Astrocyte (in vitro differentiated cells and primary cell): ENCODE data around the gene FAM200C. TPM values are rescaled to one million over a fixed set of nuclear protein-coding genes. Genes with fewer than 3 reads are reported as not detected.
A peak's percentile ranks its signal among the peaks of the same experiment; 100 is the strongest.

Experiments used
- DNase-seq: peaks from one replicate; pipeline ENCODE4 v3.0.0-alpha.2; 2010; ENCODE audit warnings: low read depth
- FAIRE-seq: peaks from 2 replicates; lab custom pipeline; 2011; peaks lifted over from hg19 to GRCh38; lab: Jason Lieb, UNC
- H2AFZ ChIP-seq: 2 replicates; pipeline ENCODE4 v1.6.0; 2012; ENCODE audit warnings: low read depth, low read length, inconsistent platforms
- H3K27ac ChIP-seq: 2 replicates; pipeline ENCODE4 v1.5.1; 2011; ENCODE audit warnings: low read depth, low read length, inconsistent platforms
- H3K27me3 ChIP-seq: 2 replicates; pipeline ENCODE4 v1.6.0; 2011; ENCODE audit warnings: low read length, inconsistent platforms; ENCODE audit not compliant: insufficient read depth
- H3K36me3 ChIP-seq: 2 replicates; pipeline ENCODE4 v1.5.1; 2011; ENCODE audit warnings: low read length, inconsistent platforms; ENCODE audit not compliant: insufficient read depth
- H3K4me1 ChIP-seq: 2 replicates; pipeline ENCODE4 v1.5.1; 2011; ENCODE audit warnings: low read length, inconsistent platforms; ENCODE audit not compliant: insufficient read depth
- H3K4me2 ChIP-seq: 2 replicates; pipeline ENCODE4 v1.6.0; 2012; ENCODE audit warnings: low read length, inconsistent platforms
- H3K4me3 ChIP-seq: 2 replicates; pipeline ENCODE4 v1.5.1; 2011; ENCODE audit warnings: low read depth, mild to moderate bottlenecking, low read length, inconsistent platforms; ENCODE audit not compliant: insufficient read depth
- H3K79me2 ChIP-seq: 2 replicates; pipeline ENCODE4 v1.6.0; 2012; ENCODE audit warnings: mild to moderate bottlenecking, low read length, inconsistent platforms; ENCODE audit not compliant: insufficient read depth
- H3K9ac ChIP-seq: 2 replicates; pipeline ENCODE4 v1.6.0; 2012; ENCODE audit warnings: mild to moderate bottlenecking, low read length, inconsistent platforms
- H3K9me3 ChIP-seq: 2 replicates; pipeline ENCODE4 v1.5.1; 2012; ENCODE audit warnings: low read depth, mild to moderate bottlenecking, low read length, inconsistent platforms; ENCODE audit not compliant: insufficient read depth
- H4K20me1 ChIP-seq: 2 replicates; pipeline ENCODE4 v1.6.0; 2012; ENCODE audit warnings: low read length, inconsistent platforms; ENCODE audit not compliant: insufficient read depth
- H3K27ac Mint-ChIP-seq: one replicate; pipeline ENCODE4 v1.8.0; 2021; ENCODE audit warnings: mild to moderate bottlenecking, mixed read lengths; ENCODE audit not compliant: unreplicated experiment
- H3K27me3 Mint-ChIP-seq: one replicate; pipeline ENCODE4 v1.8.0; 2021; ENCODE audit warnings: low read depth, mixed read lengths; ENCODE audit not compliant: unreplicated experiment
- H3K36me3 Mint-ChIP-seq: one replicate; pipeline ENCODE4 v1.8.0; 2021; ENCODE audit warnings: low read depth, mixed read lengths; ENCODE audit not compliant: unreplicated experiment
- H3K4me1 Mint-ChIP-seq: one replicate; pipeline ENCODE4 v1.8.0; 2021; ENCODE audit warnings: low read depth, mixed read lengths; ENCODE audit not compliant: unreplicated experiment
- H3K4me3 Mint-ChIP-seq: one replicate; pipeline ENCODE4 v1.8.0; 2021; ENCODE audit warnings: mild to moderate bottlenecking, moderate library complexity, mixed read lengths; ENCODE audit not compliant: unreplicated experiment
- H3K9me3 Mint-ChIP-seq: one replicate; pipeline ENCODE4 v1.8.0; 2021; ENCODE audit warnings: mild to moderate bottlenecking, mixed read lengths; ENCODE audit not compliant: unreplicated experiment
- EZH2 ChIP-seq: IDR thresholded peaks from 2 replicates; pipeline ENCODE4 v1.6.1; 2012; ENCODE audit warnings: mild to moderate bottlenecking, low read length, inconsistent platforms; ENCODE audit not compliant: insufficient read depth
- total RNA-seq: library from RNA; stranded (reverse); gene quantifications from 2 replicates; pipeline ENCODE4 v1.2.1, GENCODE V29; 2021
- TF ChIP-seq, protein P1 (sequence below): IDR thresholded peaks from 2 replicates; pipeline ENCODE4 v1.5.1; 2011; ENCODE audit warnings: low read depth, mild to moderate bottlenecking, inconsistent platforms, low read length, moderate library complexity; ENCODE audit not compliant: insufficient read depth

FAM200C gene
- total RNA-seq, 1 donor from 2014 or later, result 1.7 TPM

DNA sequence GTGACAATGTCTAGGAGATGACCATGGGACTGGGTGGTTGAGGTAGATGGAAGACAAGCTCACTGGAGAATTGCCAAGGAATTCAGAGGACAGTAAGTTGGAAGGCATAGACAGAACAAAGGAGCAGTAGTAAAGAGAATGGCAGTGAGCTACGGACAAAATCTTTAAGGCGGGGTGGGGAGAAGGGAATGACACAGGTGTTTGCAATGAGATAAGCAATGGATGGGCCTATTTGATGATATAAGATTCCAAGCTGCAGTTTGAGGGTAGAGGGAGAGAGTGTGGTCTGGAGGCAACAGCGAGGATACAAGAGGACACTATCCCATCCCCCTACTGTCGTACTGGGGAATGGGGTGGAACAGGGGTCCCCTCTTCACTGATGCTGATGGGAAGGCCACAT lies 36.2 kb upstream of the FAM200C start:
- TF ChIP-seq, protein P1, sequence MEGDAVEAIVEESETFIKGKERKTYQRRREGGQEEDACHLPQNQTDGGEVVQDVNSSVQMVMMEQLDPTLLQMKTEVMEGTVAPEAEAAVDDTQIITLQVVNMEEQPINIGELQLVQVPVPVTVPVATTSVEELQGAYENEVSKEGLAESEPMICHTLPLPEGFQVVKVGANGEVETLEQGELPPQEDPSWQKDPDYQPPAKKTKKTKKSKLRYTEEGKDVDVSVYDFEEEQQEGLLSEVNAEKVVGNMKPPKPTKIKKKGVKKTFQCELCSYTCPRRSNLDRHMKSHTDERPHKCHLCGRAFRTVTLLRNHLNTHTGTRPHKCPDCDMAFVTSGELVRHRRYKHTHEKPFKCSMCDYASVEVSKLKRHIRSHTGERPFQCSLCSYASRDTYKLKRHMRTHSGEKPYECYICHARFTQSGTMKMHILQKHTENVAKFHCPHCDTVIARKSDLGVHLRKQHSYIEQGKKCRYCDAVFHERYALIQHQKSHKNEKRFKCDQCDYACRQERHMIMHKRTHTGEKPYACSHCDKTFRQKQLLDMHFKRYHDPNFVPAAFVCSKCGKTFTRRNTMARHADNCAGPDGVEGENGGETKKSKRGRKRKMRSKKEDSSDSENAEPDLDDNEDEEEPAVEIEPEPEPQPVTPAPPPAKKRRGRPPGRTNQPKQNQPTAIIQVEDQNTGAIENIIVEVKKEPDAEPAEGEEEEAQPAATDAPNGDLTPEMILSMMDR, result no peak
- TF ChIP-seq EZH2, result no peak
- Histone ChIP-seq H4K20me1 (no peaks in the 10 kb centered on the region), H3K27me3 (no peaks in the 10 kb centered on the region), H3K36me3 (no peaks in the 10 kb centered on the region), H3K4me2 (no peak overlapping the region), H3K79me2 (no peaks in the 10 kb centered on the region), H3K4me3 (no peak overlapping the region), H2AFZ (no peak overlapping the region), H3K9me3 (no peaks in the 10 kb centered on the region), H3K9ac (no peak overlapping the region), H3K27ac (no peak overlapping the region), H3K4me1 (peaks cover 10% of the 10 kb centered on the region)
- Mint-ChIP-seq H3K4me1 (peaks cover 5% of the 10 kb centered on the region), H3K36me3 (no peaks in the 10 kb centered on the region), H3K27ac (no peak overlapping the region), H3K27me3 (peaks cover 16% of the 10 kb centered on the region), H3K4me3 (no peak overlapping the region), H3K9me3 (no peaks in the 10 kb centered on the region)
- FAIRE-seq (no peak), DNase-seq (no peak)

DNA sequence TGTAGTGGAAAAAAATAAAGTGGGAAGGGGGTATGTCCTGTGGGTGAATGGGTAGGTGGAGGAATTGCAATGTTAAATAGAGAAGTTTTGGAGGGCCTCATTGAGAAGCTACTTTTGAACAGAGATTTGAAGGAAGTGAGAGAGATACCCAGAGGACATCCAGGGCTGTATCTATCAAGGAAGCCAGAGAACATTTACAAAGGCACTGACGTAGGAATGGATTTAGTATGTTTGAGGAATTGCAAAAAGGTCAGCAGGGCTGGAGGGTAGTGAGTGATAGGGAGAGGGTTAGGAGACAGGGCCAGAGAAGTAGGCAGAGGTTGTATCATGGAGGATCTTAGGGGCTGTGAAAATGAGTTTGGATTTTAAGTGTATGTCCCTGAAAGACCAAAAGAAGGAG lies 35.7 kb upstream of the FAM200C start:
- no peak for FAIRE-seq
- peaks cover 6% of the 10 kb centered on the region for H3K4me1 Mint-ChIP-seq

DNA sequence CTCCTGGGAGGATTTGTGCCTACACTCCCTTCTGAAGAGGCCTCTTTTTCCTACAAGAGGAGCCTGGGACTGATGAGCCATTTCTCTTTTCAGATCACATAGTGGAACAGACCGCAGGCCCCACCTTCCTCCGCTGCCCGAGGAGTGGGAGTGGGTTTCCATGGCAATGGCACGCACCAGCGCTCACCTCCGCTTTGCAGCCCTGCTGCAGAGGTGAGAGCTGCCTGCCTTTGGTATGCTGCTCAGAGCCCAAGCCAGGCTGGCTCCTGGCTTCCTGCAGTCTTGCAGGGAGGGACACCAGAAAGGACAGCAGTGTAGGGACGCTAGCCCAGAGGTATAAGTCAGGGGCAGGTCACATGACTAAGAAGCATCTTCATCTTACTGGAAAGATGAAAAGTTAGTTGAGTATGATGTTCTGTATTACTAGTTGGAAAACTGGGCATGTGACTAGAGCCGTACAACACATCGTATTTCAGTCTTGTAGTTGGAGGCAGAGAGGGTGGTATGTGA lies 34.2 kb upstream of the FAM200C start:
- peaks cover 4% of the 10 kb centered on the region for H3K36me3 ChIP-seq
- peaks cover 6% of the 10 kb centered on the region for H3K4me1 Mint-ChIP-seq
- H3K9me3 Mint-ChIP-seq, result no peaks in the 10 kb centered on the region

More for the DNA sequence above, 35.7 kb upstream of the FAM200C start:
- Mint-ChIP-seq H3K36me3 (no peaks in the 10 kb centered on the region), H3K9me3 (no peaks in the 10 kb centered on the region), H3K27me3 (peaks cover 16% of the 10 kb centered on the region), H3K4me3 (no peak overlapping the region), H3K27ac (no peak overlapping the region)
- no peak overlapping the region for H3K27ac ChIP-seq
- TF ChIP-seq EZH2, result no peak
- TF ChIP-seq, protein P1, result no peak
- no peaks in the 10 kb centered on the region for H3K79me2 ChIP-seq
- no peak overlapping the region for H3K4me2 ChIP-seq
- H3K4me1 ChIP-seq, result peaks cover 10% of the 10 kb centered on the region
- no peaks in the 10 kb centered on the region for H3K36me3 ChIP-seq
- H2AFZ ChIP-seq, result no peak overlapping the region
- H4K20me1 ChIP-seq, result no peaks in the 10 kb centered on the region
- H3K27me3 ChIP-seq, result no peaks in the 10 kb centered on the region
- H3K9ac ChIP-seq, result no peak overlapping the region
- no peaks in the 10 kb centered on the region for H3K9me3 ChIP-seq
- no peak overlapping the region for H3K4me3 ChIP-seq
- no peak for DNase-seq

More for the DNA sequence above, 34.2 kb upstream of the FAM200C start:
- H3K27ac ChIP-seq, result no peak overlapping the region
- peaks cover 14% of the 10 kb centered on the region for H3K27me3 Mint-ChIP-seq
- FAIRE-seq (no peak), DNase-seq (peak; percentile 45)
- H3K4me2 ChIP-seq, result peak overlapping the region; percentile 22
- no peak overlapping the region for H3K4me3 Mint-ChIP-seq
- H3K79me2 ChIP-seq, result no peaks in the 10 kb centered on the region
- H3K4me3 ChIP-seq, result no peak overlapping the region
- no peaks in the 10 kb centered on the region for H3K27me3 ChIP-seq
- no peaks in the 10 kb centered on the region for H3K36me3 Mint-ChIP-seq
- no peak overlapping the region for H3K9ac ChIP-seq
- H3K9me3 ChIP-seq, result no peaks in the 10 kb centered on the region
- no peaks in the 10 kb centered on the region for H4K20me1 ChIP-seq
- no peak for TF ChIP-seq EZH2
- TF ChIP-seq, protein P1, result no peak
- no peak overlapping the region for H3K27ac Mint-ChIP-seq
- H3K4me1 ChIP-seq, result peaks cover 7% of the 10 kb centered on the region
- H2AFZ ChIP-seq, result peak overlapping the region; percentile 28
